Calu3 (cell line): ENCODE data around the gene RRP1B. TPM values are rescaled to one million over a fixed set of nuclear protein-coding genes. Genes with fewer than 3 reads are reported as not detected.

ENCODE experiments used
- BruUV-seq: library from RNA; stranded (reverse); fragments of 400-500 nt; replicated peaks from 2 replicates; lab custom pipeline; 2021; lab: Mats Ljungman, UMichigan
- CTCF ChIA-PET: fragments of 300-600 bp; sonication (Branson Sonifier 250); formaldehyde crosslinking; loops from one replicate; lab custom pipeline; 2022; ENCODE audit warnings: antibody characterized with exemption; lab: Charles Lee
- DNase-seq: peaks from one replicate; pipeline ENCODE4 v3.0.0; 2022
- H3K27ac Mint-ChIP-seq: one replicate; pipeline ENCODE4 v1.8.0; 2022; ENCODE audit warnings: mixed read lengths; ENCODE audit not compliant: unreplicated experiment
- H3K27me3 Mint-ChIP-seq: one replicate; pipeline ENCODE4 v1.8.0; 2022; ENCODE audit warnings: mixed read lengths; ENCODE audit not compliant: unreplicated experiment
- H3K36me3 Mint-ChIP-seq: one replicate; pipeline ENCODE4 v1.8.0; 2022; ENCODE audit warnings: mild to moderate bottlenecking, moderate library complexity, mixed read lengths; ENCODE audit not compliant: insufficient read depth, unreplicated experiment
- H3K4me1 Mint-ChIP-seq: one replicate; pipeline ENCODE4 v1.8.0; 2022; ENCODE audit warnings: mild to moderate bottlenecking, low read depth, mixed read lengths; ENCODE audit not compliant: unreplicated experiment
- H3K4me3 Mint-ChIP-seq: one replicate; pipeline ENCODE4 v1.8.0; 2022; ENCODE audit warnings: mild to moderate bottlenecking, low read depth, moderate library complexity, mixed read lengths; ENCODE audit not compliant: unreplicated experiment
- H3K9me3 Mint-ChIP-seq: one replicate; pipeline ENCODE4 v1.8.0; 2022; ENCODE audit warnings: low read depth, mixed read lengths; ENCODE audit not compliant: unreplicated experiment
- CTCF ChIP-seq: fragments of 200-600 bp; IDR thresholded peaks from one replicate; pipeline ENCODE4 v1.8.0; 2022; ENCODE audit warnings: antibody characterized with exemption; ENCODE audit not compliant: unreplicated experiment
- intact Hi-C: fragments of 100-400 bp; cut with micrococcal nuclease; formaldehyde crosslinking; loops from one replicate; pipeline ENCODE4 v1.10.0; 2022; ENCODE audit not compliant: unreplicated experiment
- microRNA-seq: library from miRNA; unstranded; fragments of <30 nt; microRNA quantifications from one replicate; pipeline ENCODE4 v1.2.0, GENCODE V29; 2022
- total RNA-seq: library from RNA; stranded (reverse); gene quantifications from 2 replicates; pipeline ENCODE4 v1.2.3, GENCODE V29; 2022

RRP1B gene
- total RNA-seq, 1 experiment from 2014 or later, result 26.0 TPM

- Mint-ChIP-seq H3K27ac (no peak overlapping the region), H3K36me3 (peaks cover 61% of the 10 kb centered on the region), H3K4me3 (no peak overlapping the region), H3K4me1 (no peaks in the 10 kb centered on the region), H3K27me3 (no peaks in the 10 kb centered on the region), H3K9me3 (no peaks in the 10 kb centered on the region)
- CTCF ChIA-PET, result no interaction called here
- DNase-seq, result no peak
- no peak for TF ChIP-seq CTCF
- intact Hi-C loops, result no loop called here
- TSS peak; percentile 21 for BruUV-seq
These were observed 85.4 kb downstream of the RRP1B start for GRCh38 chr21:43744725-43745124.

Small RNAs within 50 kb of the gene (microRNA-seq; reads per million reads assigned to microRNA genes)
- not detected for gene MIR6070

Other genes starting within 250 kb of the RRP1B start
- 19.7 and 20.2 TPM in 2 replicates for gene SIK1, start 232.4 kb upstream of the RRP1B start, total RNA-seq
- gene HSF2BP, start 72 bp upstream of the RRP1B start, total RNA-seq, result 0.95 and 1.5 TPM in 2 replicates
- gene PDXK, start 59.6 kb downstream of the RRP1B start, total RNA-seq, result 202 and 214 TPM in 2 replicates
- gene CSTB, start 116.7 kb downstream of the RRP1B start, total RNA-seq, result 105 and 116 TPM in 2 replicates
- gene RRP1, start 130.0 kb downstream of the RRP1B start, total RNA-seq, result 37.2 and 49.4 TPM in 2 replicates
- gene AGPAT3, start 205.7 kb downstream of the RRP1B start, total RNA-seq, result 61.2 and 64.1 TPM in 2 replicates